Large intestine (tissue), 12 donors: ENCODE results near the gene GRK5. TPM values are rescaled to one million over a fixed set of nuclear protein-coding genes. Genes with fewer than 3 reads are reported as not detected.

Source experiments
- DNase-seq, 2 donors: peaks; one replicate each; pipeline versions ENCODE4 v3.0.0 to v3.0.0-alpha.2; 2013
- H3K27ac ChIP-seq: one replicate; pipeline ENCODE4 v1.5.1; 2013; ENCODE audit warnings: low read length
- H3K27me3 ChIP-seq: 2 replicates; pipeline ENCODE4 v1.6.1; 2013; ENCODE audit warnings: low read length; ENCODE audit not compliant: control insufficient read depth, insufficient read depth
- H3K36me3 ChIP-seq: 2 replicates; pipeline ENCODE4 v1.6.1; 2013; ENCODE audit warnings: low read length; ENCODE audit not compliant: control insufficient read depth, insufficient read depth
- H3K4me1 ChIP-seq: one replicate; pipeline ENCODE4 v1.6.1; 2013; ENCODE audit warnings: low read length; ENCODE audit not compliant: control insufficient read depth, insufficient read depth
- H3K4me3 ChIP-seq: one replicate; pipeline ENCODE4 v1.5.1; 2013; ENCODE audit warnings: low read length
- H3K9me3 ChIP-seq: one replicate; pipeline ENCODE4 v1.6.1; 2013; ENCODE audit warnings: mild to moderate bottlenecking, low read depth, low read length, moderate library complexity; ENCODE audit not compliant: control insufficient read depth
- WGBS: methylation state at CpG from one replicate; pipeline ENCODE4 v1.1.5; 2013; ENCODE audit warnings: low lambda C conversion rate; ENCODE audit not compliant: insufficient coverage; 5-methylcytosine and 5-hydroxymethylcytosine counted together
- long read RNA-seq, 11 donors: transcript quantifications; one replicate each; lab custom pipeline, GENCODE V29; 2026
- polyA plus RNA-seq: library from polyadenylated mRNA; unstranded; fragments of 120-200 nt; gene quantifications from one replicate; pipeline ENCODE4 v1.2.1, GENCODE V29; 2013

The GRK5 gene
- polyA plus RNA-seq = 38.8 TPM
- long read RNA-seq, donor 1, full-length matches to known transcripts = 2 of 2 reads
- long read RNA-seq, donor 1, partial matches to known transcripts = 0 of 2 reads
- long read RNA-seq, donor 1, other reads (novel, unspliced or antisense) = 0 of 2 reads
- long read RNA-seq, donor 2, full-length matches to known transcripts = 10 of 10 reads
- long read RNA-seq, donor 2, partial matches to known transcripts = 0 of 10 reads
- long read RNA-seq, donor 2, other reads (novel, unspliced or antisense) = 0 of 10 reads
- long read RNA-seq, donor 3 = 0 reads
- long read RNA-seq, donor 4, full-length matches to known transcripts = 1 of 1 reads
- long read RNA-seq, donor 4, partial matches to known transcripts = 0 of 1 reads
- long read RNA-seq, donor 4, other reads (novel, unspliced or antisense) = 0 of 1 reads
- long read RNA-seq, donor 5, full-length matches to known transcripts = 3 of 3 reads
- long read RNA-seq, donor 5, partial matches to known transcripts = 0 of 3 reads
- long read RNA-seq, donor 5, other reads (novel, unspliced or antisense) = 0 of 3 reads
- long read RNA-seq, donor 6, full-length matches to known transcripts = 12 of 18 reads
- long read RNA-seq, donor 6, partial matches to known transcripts = 6 of 18 reads
- long read RNA-seq, donor 6, other reads (novel, unspliced or antisense) = 0 of 18 reads
- long read RNA-seq, donor 7, full-length matches to known transcripts = 5 of 5 reads
- long read RNA-seq, donor 7, partial matches to known transcripts = 0 of 5 reads
- long read RNA-seq, donor 7, other reads (novel, unspliced or antisense) = 0 of 5 reads
- long read RNA-seq, donor 8, full-length matches to known transcripts = 6 of 172 reads
- long read RNA-seq, donor 8, partial matches to known transcripts = 157 of 172 reads
- long read RNA-seq, donor 8, other reads (novel, unspliced or antisense) = 9 of 172 reads
- long read RNA-seq, donor 9, partial matches to known transcripts = 0 of 1 reads
- long read RNA-seq, donor 9, other reads (novel, unspliced or antisense) = 0 of 1 reads
- long read RNA-seq, donor 10, transcript GRK5-202 (16 exons, 2,654 nt) = major isoform, 6 of 6 reads
- long read RNA-seq, donor 10, partial matches to known transcripts = 0 of 6 reads
- long read RNA-seq, donor 10, other reads (novel, unspliced or antisense) = 0 of 6 reads
- long read RNA-seq, donor 11, full-length matches to known transcripts = 5 of 5 reads
- long read RNA-seq, donor 11, partial matches to known transcripts = 0 of 5 reads
- long read RNA-seq, donor 11, other reads (novel, unspliced or antisense) = 0 of 5 reads

DNA sequence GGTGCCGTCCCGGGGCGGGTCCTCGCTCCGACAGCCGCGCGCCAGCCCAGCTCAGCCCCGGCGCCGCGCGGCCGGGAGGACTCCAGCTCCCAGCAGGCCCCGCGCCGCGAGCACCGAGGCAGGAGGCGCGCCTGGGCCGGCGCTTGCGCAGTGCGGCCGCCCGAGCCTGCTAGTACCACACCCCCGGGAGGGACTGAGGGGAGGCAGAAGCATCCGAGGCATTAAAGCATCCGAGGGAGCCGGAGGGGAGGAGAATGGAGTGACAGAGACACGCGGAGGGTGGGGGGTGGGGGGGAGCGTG lies at the start of gene GRK5:
Gene GRK5 (plus strand): TSS at position 206 of the 301 bp plus-strand sequence. CDS start 347 bp downstream, outside the sequence.
- Histone ChIP-seq H3K27me3 (no peaks in the 10 kb centered on the region), H3K27ac (peak within 1 kb of the TSS; percentile 64), H3K4me1 (peaks cover 25% of the 10 kb centered on the region), H3K36me3 (no peaks in the 10 kb centered on the region), H3K9me3 (no peaks in the 10 kb centered on the region), H3K4me3 (peak within 1 kb of the TSS; percentile 54)
- no CpG with 5 or more reads among the region's 34 CpGs for WGBS
- DNase-seq = peak; percentile 98 to 99

- Histone ChIP-seq H3K27ac (no peak overlapping the region), H3K4me3 (no peak overlapping the region), H3K9me3 (no peaks in the 10 kb centered on the region), H3K4me1 (no peaks in the 10 kb centered on the region), H3K27me3 (no peaks in the 10 kb centered on the region), H3K36me3 (peaks cover 59% of the 10 kb centered on the region)
- WGBS = no CpG with 5 or more reads among the region's 8 CpGs
- DNase-seq = no peak
These were observed 48.0 kb upstream of the GRK5 start for GRCh38 chr10:119159332-119159731.

- no peak for DNase-seq
- Histone ChIP-seq H3K36me3 (peaks cover 36% of the 10 kb centered on the region), H3K9me3 (no peaks in the 10 kb centered on the region), H3K27ac (no peak overlapping the region), H3K4me3 (no peak overlapping the region), H3K27me3 (no peaks in the 10 kb centered on the region), H3K4me1 (peaks cover 2% of the 10 kb centered on the region)
- 71% methylated on average over 1 of the region's 11 CpGs for WGBS
These were observed 45.5 kb upstream of the GRK5 start for GRCh38 chr10:119161680-119162451.

DNA sequence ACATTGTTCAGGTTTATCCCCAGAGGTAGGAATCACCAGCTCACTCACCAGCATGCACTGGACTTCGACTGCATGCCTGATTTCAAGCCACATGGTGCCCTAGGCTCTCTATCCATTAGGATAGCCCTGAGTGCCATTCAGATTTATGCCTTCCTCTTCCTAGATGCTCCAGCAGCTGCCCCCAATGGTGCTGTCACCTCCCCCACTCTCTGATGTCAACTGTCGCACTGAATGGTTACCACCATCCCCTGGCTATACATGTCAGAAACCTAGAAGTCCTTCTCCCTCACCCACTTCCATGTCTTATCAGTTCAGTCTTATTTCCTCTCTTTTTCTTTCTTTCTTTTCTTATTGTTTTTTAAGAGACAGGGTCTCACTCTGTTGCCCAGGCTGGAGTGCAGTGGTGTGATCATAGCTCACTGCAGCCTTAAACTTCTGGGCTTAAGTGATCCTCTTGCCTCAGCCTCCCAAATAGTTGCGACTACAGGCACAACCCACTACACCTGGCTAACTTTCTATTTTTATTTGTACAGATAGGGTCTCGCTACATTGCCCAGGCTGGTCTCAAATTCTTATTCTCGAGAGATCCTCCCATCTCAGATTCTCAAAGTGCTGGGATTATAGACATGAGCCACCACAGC lies 44.8 kb upstream of the GRK5 start:
- peaks cover 38% of the 10 kb centered on the region for H3K36me3 ChIP-seq
- no peak overlapping the region for H3K27ac ChIP-seq
- no peaks in the 10 kb centered on the region for H3K9me3 ChIP-seq
- no peak for DNase-seq
- H3K27me3 ChIP-seq = no peaks in the 10 kb centered on the region
- WGBS = 92% methylated on average over 4 of the region's 5 CpGs
- H3K4me1 ChIP-seq = peaks cover 2% of the 10 kb centered on the region
- H3K4me3 ChIP-seq = no peak overlapping the region

DNA sequence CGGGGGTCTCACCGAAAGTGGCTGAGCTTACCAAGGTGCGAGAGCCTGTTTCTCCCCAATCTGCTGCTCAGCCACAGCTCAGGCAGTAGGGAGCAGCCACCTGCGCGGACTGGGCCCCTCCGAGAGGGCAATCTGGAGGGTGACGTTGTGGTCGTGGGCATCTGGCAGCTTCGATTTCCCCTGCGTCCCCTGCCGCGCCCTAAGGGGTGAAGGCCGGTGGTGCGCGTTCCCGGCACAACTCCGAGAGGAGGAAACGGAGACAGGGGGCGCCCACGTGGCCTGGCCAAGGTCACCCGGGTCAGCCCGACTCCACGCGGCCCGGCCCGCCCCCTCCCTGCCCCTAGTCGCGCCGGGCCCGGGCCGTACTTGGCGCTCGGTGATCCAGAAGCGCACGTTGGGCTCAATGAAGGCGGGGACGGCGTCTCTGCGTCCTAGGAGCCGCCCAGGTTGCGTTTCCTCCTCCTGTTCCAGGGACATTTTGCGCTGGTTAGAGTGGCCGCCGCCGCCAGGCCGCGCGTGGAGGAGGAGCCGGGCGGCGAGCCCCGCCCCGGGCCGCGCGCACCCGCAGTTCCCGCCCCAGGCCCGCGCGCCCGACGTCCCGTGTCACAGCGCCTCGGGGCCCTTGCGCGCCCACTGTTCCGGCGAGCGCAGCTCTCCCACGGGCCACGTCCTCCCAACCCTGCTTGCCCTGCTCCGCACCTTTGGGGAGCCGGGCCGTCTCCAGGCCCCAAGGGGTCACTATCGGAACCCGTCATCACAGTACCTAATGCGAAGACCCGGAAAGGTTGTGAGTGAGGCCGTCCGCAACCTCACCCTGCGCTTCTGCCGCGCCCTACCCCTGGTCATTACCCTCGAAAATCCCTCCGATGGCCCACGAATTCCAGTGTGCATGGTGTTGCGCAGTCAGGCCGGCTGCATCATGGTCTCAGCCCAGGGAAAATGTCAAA lies 41.9 kb upstream of the GRK5 start, which contains the start of gene SFXN4:
Gene SFXN4 (minus strand): TSS at position 544 of the 947 bp plus-strand sequence. CDS start 67 bp downstream, at position 477.
- WGBS = no CpG with 5 or more reads among the region's 90 CpGs
- Histone ChIP-seq H3K4me3 (peak within 1 kb of the TSS; percentile 96), H3K27ac (peak within 1 kb of the TSS; percentile 83), H3K36me3 (peaks cover 41% of the 10 kb centered on the region), H3K9me3 (no peaks in the 10 kb centered on the region), H3K27me3 (no peaks in the 10 kb centered on the region), H3K4me1 (peaks cover 2% of the 10 kb centered on the region)
- peak; percentile 63 to 90 for DNase-seq

GRCh38 chr10:119166118-119166500 lies 41.3 kb upstream of the GRK5 start:
- DNase-seq = no peak
- H3K4me3 ChIP-seq = peak overlapping the region; percentile 96
- H3K4me1 ChIP-seq = peaks cover 2% of the 10 kb centered on the region
- peaks cover 42% of the 10 kb centered on the region for H3K36me3 ChIP-seq
- no peaks in the 10 kb centered on the region for H3K9me3 ChIP-seq
- H3K27me3 ChIP-seq = no peaks in the 10 kb centered on the region
- no CpG with 5 or more reads among the region's 7 CpGs for WGBS
- peak overlapping the region; percentile 83 for H3K27ac ChIP-seq

- no peak overlapping the region for H3K27ac ChIP-seq
- WGBS = 48% methylated on average over 3 of the region's 8 CpGs
- H3K36me3 ChIP-seq = peaks cover 44% of the 10 kb centered on the region
- H3K27me3 ChIP-seq = no peaks in the 10 kb centered on the region
- H3K4me3 ChIP-seq = no peak overlapping the region
- no peaks in the 10 kb centered on the region for H3K9me3 ChIP-seq
- DNase-seq = no peak
- H3K4me1 ChIP-seq = peaks cover 2% of the 10 kb centered on the region
These were observed 40.8 kb upstream of the GRK5 start for GRCh38 chr10:119166564-119166963.

DNA sequence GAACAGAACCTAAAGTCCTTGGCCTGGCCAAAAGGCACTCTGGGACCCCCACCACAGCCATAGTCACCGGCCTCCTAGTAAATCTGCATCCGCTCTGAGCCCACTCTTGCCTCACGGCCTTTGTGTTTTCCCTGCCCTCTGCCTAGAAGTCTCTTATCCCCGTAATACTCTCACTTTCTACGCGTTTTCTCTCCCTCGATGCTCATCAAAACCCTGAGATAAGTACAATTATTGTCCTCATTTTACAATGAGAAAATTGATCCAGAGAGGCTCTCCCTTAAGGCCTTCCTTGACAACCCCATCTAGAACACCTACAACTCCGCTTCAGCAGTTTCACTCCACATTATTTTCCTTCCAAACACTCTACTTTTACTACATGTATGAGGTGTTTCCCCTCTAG lies 40.3 kb upstream of the GRK5 start:
- Histone ChIP-seq H3K36me3 (peaks cover 44% of the 10 kb centered on the region), H3K9me3 (no peaks in the 10 kb centered on the region)

More for the DNA sequence above, 40.3 kb upstream of the GRK5 start:
- Histone ChIP-seq H3K27me3 (no peaks in the 10 kb centered on the region), H3K4me1 (peaks cover 2% of the 10 kb centered on the region), H3K27ac (no peak overlapping the region), H3K4me3 (no peak overlapping the region)
- no peak for DNase-seq
- WGBS = 70% methylated on average over 5 of the region's 8 CpGs
